Right atrium auricular region (tissue), 2 donors: ENCODE data around the gene NCOA3. TPM values are rescaled to one million over a fixed set of nuclear protein-coding genes. Genes with fewer than 3 reads are reported as not detected.

ENCODE experiments used
- DNase-seq: peaks from one replicate; pipeline ENCODE4 v3.0.0-alpha.2; 2019; ENCODE audit warnings: low spot score
- H3K27ac ChIP-seq, 2 donors: fragments of 200-600 bp; sonication (generic); 1 replicate in 1 of 2; 2 replicates in 1 of 2; pipeline ENCODE4 v1.5.1; 2016 to 2019
- H3K27me3 ChIP-seq, 2 donors: fragments of 200-600 bp; sonication (generic); one replicate each; pipeline versions ENCODE4 v1.5.1 to v1.6.0; 2017 to 2019
- H3K36me3 ChIP-seq: fragments of 200-600 bp; sonication (generic); one replicate; pipeline ENCODE4 v1.5.1; 2016
- H3K4me1 ChIP-seq, 2 donors: fragments of 200-600 bp; sonication (generic); one replicate each; pipeline versions ENCODE4 v1.5.1 to v1.6.0; 2017 to 2019
- H3K4me3 ChIP-seq, 2 donors: fragments of 200-600 bp; sonication (generic); 1 replicate in 1 of 2; 2 replicates in 1 of 2; pipeline ENCODE4 v1.5.1; 2017 to 2019; ENCODE audit warnings: mild to moderate bottlenecking in 1 of 2, moderate library complexity in 1 of 2
- H3K9me3 ChIP-seq, 2 donors: fragments of 200-600 bp; sonication (generic); one replicate each; pipeline ENCODE4 v1.5.1; 2019
- total RNA-seq, 2 donors: library from RNA; depleted of rRNA; stranded (reverse); fragments of >200 nt; gene quantifications; one replicate each; pipeline ENCODE4 v1.1.0, GENCODE V29; 2016
- TF ChIP-seq, protein P1 (sequence below), 2 donors: fragments of 200-600 bp; sonication (generic); IDR thresholded peaks; one replicate each; pipeline ENCODE4 v1.5.1; 2019; ENCODE audit warnings: antibody characterized with exemption in 2 of 2

NCOA3 gene
- total RNA-seq, 2 donors from 2014 or later = 24.1 to 27.4 TPM

DNA sequence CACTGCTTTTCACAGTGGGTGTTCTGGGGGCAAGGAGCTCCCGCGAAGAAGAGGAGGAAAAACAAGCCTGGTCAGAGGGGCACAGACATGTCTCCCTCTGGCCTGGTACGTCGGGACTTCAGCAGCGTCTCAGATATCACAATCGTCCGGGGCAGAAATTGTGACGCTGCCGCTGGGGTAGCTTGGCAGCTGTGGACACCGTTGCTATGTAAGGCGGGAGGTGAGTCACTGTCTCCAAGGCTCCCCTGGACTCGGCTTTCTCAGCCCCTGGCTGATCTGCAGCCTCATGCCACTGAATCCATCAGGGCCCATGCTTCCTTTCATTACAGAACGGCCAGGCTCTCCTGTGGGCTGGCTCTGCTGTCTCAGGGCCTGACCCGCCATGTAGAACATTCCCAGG lies 184.9 kb downstream of the NCOA3 start:
- TF ChIP-seq, protein P1, sequence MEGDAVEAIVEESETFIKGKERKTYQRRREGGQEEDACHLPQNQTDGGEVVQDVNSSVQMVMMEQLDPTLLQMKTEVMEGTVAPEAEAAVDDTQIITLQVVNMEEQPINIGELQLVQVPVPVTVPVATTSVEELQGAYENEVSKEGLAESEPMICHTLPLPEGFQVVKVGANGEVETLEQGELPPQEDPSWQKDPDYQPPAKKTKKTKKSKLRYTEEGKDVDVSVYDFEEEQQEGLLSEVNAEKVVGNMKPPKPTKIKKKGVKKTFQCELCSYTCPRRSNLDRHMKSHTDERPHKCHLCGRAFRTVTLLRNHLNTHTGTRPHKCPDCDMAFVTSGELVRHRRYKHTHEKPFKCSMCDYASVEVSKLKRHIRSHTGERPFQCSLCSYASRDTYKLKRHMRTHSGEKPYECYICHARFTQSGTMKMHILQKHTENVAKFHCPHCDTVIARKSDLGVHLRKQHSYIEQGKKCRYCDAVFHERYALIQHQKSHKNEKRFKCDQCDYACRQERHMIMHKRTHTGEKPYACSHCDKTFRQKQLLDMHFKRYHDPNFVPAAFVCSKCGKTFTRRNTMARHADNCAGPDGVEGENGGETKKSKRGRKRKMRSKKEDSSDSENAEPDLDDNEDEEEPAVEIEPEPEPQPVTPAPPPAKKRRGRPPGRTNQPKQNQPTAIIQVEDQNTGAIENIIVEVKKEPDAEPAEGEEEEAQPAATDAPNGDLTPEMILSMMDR (IDR thresholded peaks at IDR 0.05) = no peak
- DNase-seq = no peak
- H3K9me3 ChIP-seq = peaks cover 2 to 24% of the 10 kb centered on the region in 2 donors
- H3K27ac ChIP-seq = no peak overlapping the region
- H3K4me3 ChIP-seq = no peak overlapping the region
- H3K36me3 ChIP-seq = no peaks in the 10 kb centered on the region
- peaks cover 0 to 13% of the 10 kb centered on the region in 2 donors for H3K4me1 ChIP-seq
- no peaks in the 10 kb centered on the region for H3K27me3 ChIP-seq

DNA sequence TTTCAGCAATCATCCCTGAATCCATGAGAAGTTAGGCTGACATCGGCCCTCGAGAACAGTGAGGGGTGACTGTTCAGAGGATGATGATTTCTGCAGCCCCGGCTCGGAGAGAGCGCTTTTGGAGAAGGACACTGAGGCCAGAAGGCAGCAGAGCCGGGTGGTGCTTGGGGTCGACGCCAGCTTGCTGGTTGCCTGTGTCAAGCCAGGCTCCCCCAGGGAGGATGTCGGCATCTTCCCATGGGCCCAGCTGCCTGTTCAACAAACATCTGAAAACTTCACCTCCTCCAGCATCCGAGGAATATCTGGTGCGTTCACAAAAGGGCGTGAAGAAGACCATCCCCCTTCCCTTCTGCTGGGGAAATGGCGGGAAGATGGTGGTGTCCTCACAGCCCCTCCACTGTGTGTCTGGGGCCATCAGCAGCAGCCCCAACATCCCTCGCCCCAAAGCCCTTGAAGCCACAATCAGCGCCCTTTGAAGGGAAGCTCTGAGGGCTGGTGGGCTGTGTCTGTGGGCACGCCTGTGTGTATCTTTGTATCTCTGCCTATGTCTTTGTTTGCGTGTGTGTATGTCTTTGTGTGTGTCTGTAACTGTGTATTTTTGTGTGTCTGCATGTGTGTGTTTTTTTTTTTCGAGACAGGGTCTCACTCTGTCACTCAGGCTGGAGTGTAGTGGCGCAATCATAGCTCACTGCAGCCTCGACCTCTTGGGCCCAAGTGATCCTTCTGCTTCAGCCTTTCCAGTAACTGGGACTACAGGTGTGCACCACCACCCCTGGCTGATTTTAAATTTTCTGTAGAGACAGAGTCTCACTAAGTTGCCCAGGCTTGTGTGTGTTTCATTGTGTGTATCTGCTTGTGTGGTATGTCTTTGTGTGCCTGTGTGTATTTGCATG lies 185.7 kb downstream of the NCOA3 start:
- TF ChIP-seq, protein P1 (IDR thresholded peaks at IDR 0.05) = no peak

DNA sequence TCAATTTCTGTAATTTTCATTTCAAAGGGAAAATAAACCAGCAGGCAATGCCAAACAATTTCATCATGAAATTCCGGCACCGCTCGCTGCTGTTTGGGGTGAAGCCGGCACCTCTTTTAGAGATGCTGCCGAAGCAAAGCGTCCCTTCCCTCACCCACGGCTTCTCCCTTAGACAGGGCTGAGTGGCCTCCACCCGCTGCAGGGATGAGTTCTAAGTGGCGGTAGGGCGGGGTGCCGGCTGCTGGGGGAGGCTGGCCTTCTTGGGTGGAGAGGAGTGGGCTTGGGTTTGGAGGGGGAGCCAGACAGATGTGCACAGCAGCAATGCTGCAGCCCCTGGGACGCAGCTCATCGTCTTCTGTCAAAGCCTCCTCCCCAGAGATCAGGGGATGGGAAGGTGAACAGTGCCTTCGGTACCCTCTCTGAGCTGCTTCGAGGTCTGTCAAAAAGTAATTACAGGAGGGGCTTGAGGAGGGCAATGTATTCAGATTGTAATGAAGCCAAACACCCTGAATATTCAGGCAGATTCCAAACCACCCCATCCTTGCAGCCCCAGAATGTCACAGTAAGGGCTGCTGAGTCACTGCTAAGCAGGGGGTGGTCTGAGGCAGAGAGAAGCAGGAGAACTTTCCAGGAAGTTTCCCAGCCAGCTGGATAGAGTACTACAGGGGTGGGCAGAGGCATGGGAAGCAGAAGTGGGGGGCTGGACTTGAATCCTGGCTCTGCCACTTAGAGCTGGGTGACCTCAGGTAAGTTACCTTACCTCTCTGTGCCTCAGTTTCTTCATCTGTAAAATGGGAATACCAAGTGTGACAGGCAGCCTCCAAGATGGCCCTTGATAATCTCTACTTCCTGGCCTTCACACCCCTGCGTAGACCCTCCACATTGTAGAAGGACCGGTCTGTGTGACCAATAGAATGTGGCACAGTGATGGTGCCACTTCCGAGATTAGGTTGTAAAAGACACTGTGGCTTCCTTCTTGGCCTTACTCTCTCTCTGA lies 187.0 kb downstream of the NCOA3 start:
- TF ChIP-seq, protein P1 (IDR thresholded peaks at IDR 0.05) = no peak
- Histone ChIP-seq H3K36me3 (no peaks in the 10 kb centered on the region), H3K9me3 (peaks cover 11 to 45% of the 10 kb centered on the region in 2 donors), H3K4me3 (no peak overlapping the region), H3K27me3 (no peaks in the 10 kb centered on the region), H3K4me1 (no peaks in the 10 kb centered on the region), H3K27ac (no peak overlapping the region)
- no peak for DNase-seq

More for the DNA sequence above, 185.7 kb downstream of the NCOA3 start:
- H3K4me1 ChIP-seq = peaks cover 0 to 5% of the 10 kb centered on the region in 2 donors
- no peaks in the 10 kb centered on the region for H3K36me3 ChIP-seq
- no peaks in the 10 kb centered on the region for H3K27me3 ChIP-seq
- DNase-seq = no peak
- peaks cover 9 to 31% of the 10 kb centered on the region in 2 donors for H3K9me3 ChIP-seq
- H3K4me3 ChIP-seq = no peak overlapping the region
- no peak overlapping the region for H3K27ac ChIP-seq

DNA sequence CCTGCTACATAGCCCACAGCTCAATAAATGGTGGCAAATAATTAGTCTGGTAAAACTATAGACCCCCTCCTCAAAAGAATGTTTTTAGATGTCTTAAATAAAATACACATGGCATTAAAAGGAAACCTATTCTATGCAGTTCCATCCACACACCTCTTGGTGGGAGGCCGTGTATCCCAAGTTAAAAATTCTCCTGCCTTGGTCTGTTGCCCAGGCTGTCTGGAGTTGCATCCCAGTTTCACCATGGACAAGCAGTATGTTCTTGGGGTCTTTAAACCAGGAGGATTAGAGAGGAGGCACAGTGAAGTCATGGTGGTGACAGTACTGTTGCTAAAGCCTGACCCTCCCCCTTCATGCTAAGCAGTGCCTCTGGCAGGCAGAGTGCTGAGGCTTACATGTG lies 188.0 kb downstream of the NCOA3 start:
- H3K4me3 ChIP-seq = no peak overlapping the region
- H3K4me1 ChIP-seq = no peaks in the 10 kb centered on the region
- no peak for DNase-seq
- TF ChIP-seq, protein P1 (IDR thresholded peaks at IDR 0.05) = no peak
- H3K27me3 ChIP-seq = no peaks in the 10 kb centered on the region
- no peak overlapping the region for H3K27ac ChIP-seq
- H3K9me3 ChIP-seq = peaks cover 14 to 53% of the 10 kb centered on the region in 2 donors
- H3K36me3 ChIP-seq = no peaks in the 10 kb centered on the region

DNA sequence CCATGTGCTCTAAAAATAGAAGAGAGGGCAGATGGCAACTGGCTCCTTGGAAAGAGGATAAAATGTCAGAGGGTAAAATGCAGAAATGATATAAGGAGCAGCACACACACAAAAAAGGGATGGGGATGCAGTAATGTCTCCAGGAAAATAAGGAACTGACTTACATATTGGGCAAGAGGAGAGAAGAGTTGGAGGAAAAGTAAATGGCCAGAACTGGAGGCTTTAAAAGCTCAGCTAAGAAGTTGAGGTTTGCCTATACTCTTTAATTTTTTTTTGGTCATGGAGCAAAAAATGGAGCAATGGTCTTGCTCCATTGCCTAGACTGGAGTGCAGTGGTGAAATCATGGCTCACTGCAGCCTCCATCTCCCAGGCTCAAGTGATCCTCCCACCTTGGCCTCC lies 189.9 kb downstream of the NCOA3 start:
- no peaks in the 10 kb centered on the region for H3K4me1 ChIP-seq

More for the DNA sequence above, 189.9 kb downstream of the NCOA3 start:
- TF ChIP-seq, protein P1 (IDR thresholded peaks at IDR 0.05) = no peak
- Histone ChIP-seq H3K4me3 (no peak overlapping the region), H3K36me3 (no peaks in the 10 kb centered on the region), H3K27me3 (no peaks in the 10 kb centered on the region), H3K27ac (no peak overlapping the region), H3K9me3 (peaks cover 14 to 53% of the 10 kb centered on the region in 2 donors)
- DNase-seq = no peak
